ENCODE results near the gene MYOG. TPM values are rescaled to one million over a fixed set of nuclear protein-coding genes. Genes with fewer than 3 reads are reported as not detected.

Gene MYOG
- total and polyA plus RNA-seq, 2 of the 13 experiments (the other 11 are each of a cell fraction or from before 2014, with no cell fraction given): not detected

DNA sequence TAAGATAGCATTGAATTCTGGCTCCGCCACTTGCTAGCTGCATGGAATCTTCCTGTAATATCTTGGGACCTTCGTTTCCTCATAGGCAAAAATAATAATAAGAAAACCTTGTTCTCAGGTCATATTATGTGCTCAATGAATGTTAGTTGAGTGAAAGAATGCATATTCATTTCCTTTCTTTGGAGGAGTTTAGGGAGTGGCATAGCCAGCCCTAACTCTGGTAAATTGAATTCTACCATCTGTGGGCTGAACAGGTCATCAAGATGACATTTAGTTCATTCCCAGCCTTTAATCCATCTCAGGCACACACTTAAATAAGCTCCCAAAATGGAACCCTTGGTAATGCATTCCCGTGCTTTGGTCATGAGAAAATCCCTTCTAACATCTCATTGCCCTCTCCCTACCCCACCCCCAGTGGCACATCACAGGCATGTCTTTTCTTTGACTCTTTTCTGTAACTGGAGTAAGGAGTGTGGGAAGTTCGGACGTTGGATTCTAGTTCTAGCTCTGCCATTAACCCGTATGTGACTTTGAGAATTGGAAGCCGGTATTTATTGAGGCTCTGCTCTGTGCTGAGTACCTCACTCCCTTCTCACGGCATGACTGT, 13.2 kb upstream of the MYOG start (continued):
- TF ChIP-seq, protein P1, sequence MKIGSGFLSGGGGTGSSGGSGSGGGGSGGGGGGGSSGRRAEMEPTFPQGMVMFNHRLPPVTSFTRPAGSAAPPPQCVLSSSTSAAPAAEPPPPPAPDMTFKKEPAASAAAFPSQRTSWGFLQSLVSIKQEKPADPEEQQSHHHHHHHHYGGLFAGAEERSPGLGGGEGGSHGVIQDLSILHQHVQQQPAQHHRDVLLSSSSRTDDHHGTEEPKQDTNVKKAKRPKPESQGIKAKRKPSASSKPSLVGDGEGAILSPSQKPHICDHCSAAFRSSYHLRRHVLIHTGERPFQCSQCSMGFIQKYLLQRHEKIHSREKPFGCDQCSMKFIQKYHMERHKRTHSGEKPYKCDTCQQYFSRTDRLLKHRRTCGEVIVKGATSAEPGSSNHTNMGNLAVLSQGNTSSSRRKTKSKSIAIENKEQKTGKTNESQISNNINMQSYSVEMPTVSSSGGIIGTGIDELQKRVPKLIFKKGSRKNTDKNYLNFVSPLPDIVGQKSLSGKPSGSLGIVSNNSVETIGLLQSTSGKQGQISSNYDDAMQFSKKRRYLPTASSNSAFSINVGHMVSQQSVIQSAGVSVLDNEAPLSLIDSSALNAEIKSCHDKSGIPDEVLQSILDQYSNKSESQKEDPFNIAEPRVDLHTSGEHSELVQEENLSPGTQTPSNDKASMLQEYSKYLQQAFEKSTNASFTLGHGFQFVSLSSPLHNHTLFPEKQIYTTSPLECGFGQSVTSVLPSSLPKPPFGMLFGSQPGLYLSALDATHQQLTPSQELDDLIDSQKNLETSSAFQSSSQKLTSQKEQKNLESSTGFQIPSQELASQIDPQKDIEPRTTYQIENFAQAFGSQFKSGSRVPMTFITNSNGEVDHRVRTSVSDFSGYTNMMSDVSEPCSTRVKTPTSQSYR (CRISPR knock-in tag; IDR thresholded peaks at IDR 0.05; ENCODE audit: borderline replicate concordance): no peak
- no peak for TF ChIP-seq NR1H2 (CRISPR knock-in tag; IDR thresholded peaks at IDR 0.05; ENCODE audit: borderline replicate concordance, low read depth)
- TF ChIP-seq, protein P2, sequence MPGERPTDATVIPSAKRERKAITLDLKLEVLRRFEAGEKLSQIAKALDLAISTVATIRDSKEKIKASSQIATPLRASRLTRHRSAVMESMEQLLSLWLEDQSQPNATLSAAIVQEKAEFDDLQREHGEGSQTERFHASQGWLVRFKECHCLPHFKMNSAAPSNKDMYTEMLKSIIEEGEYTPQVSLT (CRISPR knock-in tag; IDR thresholded peaks at IDR 0.05; ENCODE audit: borderline replicate concordance, low read depth): no peak
- no peak for TF ChIP-seq SRY (CRISPR knock-in tag; IDR thresholded peaks at IDR 0.05)
- TF ChIP-seq ZFP41 (CRISPR knock-in tag; IDR thresholded peaks at IDR 0.05; ENCODE audit: borderline replicate concordance): no peak
- TF ChIP-seq ZNF562 (CRISPR knock-in tag; IDR thresholded peaks at IDR 0.05; ENCODE audit: borderline replicate concordance): no peak
- TF ChIP-seq CBX2 (IDR thresholded peaks at IDR 0.05; ENCODE audit: low read depth, low read length): no peak
- TF ChIP-seq CBX2 (CRISPR knock-in tag; IDR thresholded peaks at IDR 0.05; ENCODE audit: low read depth): no peak
- TF ChIP-seq SP5 (CRISPR knock-in tag; IDR thresholded peaks at IDR 0.05; ENCODE audit: borderline replicate concordance, low read depth): no peak
- TF ChIP-seq, protein P3, sequence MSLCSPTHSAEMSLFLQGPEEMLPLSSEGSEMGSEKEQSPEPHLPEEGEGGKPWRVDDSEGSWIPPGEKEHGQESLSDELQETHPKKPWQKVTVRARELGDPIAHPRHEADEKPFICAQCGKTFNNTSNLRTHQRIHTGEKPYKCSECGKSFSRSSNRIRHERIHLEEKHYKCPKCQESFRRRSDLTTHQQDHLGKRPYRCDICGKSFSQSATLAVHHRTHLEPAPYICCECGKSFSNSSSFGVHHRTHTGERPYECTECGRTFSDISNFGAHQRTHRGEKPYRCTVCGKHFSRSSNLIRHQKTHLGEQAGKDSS (CRISPR knock-in tag; IDR thresholded peaks at IDR 0.05; ENCODE audit: borderline replicate concordance, low read depth): no peak
- TF ChIP-seq, protein P4, sequence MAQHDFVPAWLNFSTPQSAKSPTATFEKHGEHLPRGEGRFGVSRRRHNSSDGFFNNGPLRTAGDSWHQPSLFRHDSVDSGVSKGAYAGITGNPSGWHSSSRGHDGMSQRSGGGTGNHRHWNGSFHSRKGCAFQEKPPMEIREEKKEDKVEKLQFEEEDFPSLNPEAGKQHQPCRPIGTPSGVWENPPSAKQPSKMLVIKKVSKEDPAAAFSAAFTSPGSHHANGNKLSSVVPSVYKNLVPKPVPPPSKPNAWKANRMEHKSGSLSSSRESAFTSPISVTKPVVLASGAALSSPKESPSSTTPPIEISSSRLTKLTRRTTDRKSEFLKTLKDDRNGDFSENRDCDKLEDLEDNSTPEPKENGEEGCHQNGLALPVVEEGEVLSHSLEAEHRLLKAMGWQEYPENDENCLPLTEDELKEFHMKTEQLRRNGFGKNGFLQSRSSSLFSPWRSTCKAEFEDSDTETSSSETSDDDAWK (CRISPR knock-in tag; IDR thresholded peaks at IDR 0.05): no peak
